Left ventricle myocardium inferior (tissue), 1 donor: Measurements from ENCODE around the gene HIC1. TPM values are rescaled to one million over a fixed set of nuclear protein-coding genes. Genes with fewer than 3 reads are reported as not detected.

Experiments
- DNase-seq: peaks from one replicate; pipeline ENCODE4 v3.0.0-alpha.2; 2020
- H3K27ac ChIP-seq: fragments of 200-600 bp; replicated peaks from 2 replicates; pipeline ENCODE4 v1.8.0; 2021
- H3K27me3 ChIP-seq: fragments of 200-600 bp; 2 replicates; pipeline ENCODE4 v1.8.0; 2021; ENCODE audit warnings: low read depth
- H3K36me3 ChIP-seq: fragments of 200-600 bp; 2 replicates; pipeline ENCODE4 v1.8.0; 2021
- H3K4me1 ChIP-seq: fragments of 200-600 bp; 2 replicates; pipeline ENCODE4 v1.8.0; 2021
- H3K4me3 ChIP-seq: fragments of 200-600 bp; 2 replicates; pipeline ENCODE4 v1.8.0; 2021; ENCODE audit warnings: mild to moderate bottlenecking, moderate library complexity
- H3K9me3 ChIP-seq: fragments of 200-600 bp; replicated peaks from 2 replicates; pipeline ENCODE4 v1.8.0; 2021
- CTCF ChIP-seq: fragments of 200-600 bp; IDR thresholded peaks from 2 replicates; pipeline ENCODE4 v1.8.0; 2021; ENCODE audit warnings: antibody characterized with exemption, mild to moderate bottlenecking, borderline replicate concordance
- intact Hi-C: fragments of 100-400 bp; cut with micrococcal nuclease; formaldehyde crosslinking; loops from one replicate; pipeline ENCODE4 v1.11.0; 2022
- total RNA-seq: library from RNA; stranded (reverse); fragmentation: NEBNext Ultra II Directional; extraction: Animal tissue kit (Norgen Biotek cat#: 25700); gene quantifications from one replicate; pipeline ENCODE4 v1.2.1, GENCODE V29; 2021
- donor health status: DM: no; HTN: yes; CAD: no; lungs with severe emphysema.

The HIC1 gene
- total RNA-seq, 1 donor from 2014 or later: 23.5 TPM

DNA sequence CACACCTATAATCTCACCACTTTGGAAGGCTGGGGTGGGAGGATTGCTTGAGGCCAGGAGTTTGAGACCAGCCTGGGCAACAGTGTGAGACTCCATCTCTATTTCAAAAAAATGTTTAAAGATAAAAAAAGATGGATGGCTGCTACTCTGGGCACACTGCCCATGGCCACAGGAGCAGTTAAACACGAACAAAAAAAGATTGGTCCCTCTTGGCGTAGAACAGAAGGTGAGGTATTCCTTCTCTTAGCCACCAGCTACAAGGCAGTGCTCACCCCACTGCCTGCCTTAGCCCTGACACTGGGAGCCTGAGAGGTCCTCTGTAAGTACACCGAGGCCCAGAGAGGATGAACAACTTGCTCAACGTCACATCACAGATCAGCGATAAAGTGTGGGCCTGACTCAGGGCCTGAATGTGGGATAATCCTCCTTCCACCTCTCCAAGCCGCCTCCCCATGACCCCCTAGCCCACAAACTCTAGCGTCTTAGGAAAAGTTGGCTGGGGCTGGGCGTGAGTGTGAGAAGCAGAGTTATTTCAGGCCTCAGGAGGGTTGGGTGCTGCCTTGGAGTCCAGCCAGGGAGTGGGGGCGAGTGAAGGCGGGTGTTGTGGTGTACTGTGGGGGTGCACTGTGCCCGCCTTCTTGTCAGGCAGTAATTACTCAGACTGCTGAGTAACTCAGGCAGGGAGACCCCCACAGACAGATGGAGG is 27.2 kb upstream of the HIC1 start:
- Histone ChIP-seq H3K9me3 (no peaks in the 10 kb centered on the region), H3K27ac (no peak overlapping the region), H3K36me3 (no peaks in the 10 kb centered on the region), H3K27me3 (peaks cover 55% of the 10 kb centered on the region), H3K4me1 (peaks cover 68% of the 10 kb centered on the region), H3K4me3 (no peak overlapping the region)
- intact Hi-C loops: loop anchor here (10.0 kb wide), 1 partner anchor 113 kb away; no protein-coding TSS in a partner anchor
- no peak for DNase-seq
- TF ChIP-seq CTCF: no peak

DNA sequence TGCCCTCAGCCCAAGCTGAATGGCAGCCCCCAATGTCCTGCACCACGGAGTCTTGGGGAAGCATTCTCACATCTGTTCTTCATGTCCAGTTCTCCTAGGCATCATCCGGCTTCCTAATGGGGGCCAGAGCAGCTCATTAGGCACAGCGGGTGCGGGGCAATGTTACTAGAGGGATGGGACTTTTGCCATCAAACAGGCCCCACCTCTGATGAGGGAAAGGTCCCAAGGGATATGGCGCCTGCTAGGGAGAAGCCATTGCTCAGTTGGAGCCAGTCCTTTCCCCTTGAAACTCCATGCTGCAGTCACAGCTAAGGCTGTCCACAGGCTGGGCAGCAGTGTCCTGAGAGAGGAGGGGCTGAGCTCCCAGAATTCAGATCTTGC is 26.7 kb upstream of the HIC1 start:
- DNase-seq: no peak
- peaks cover 53% of the 10 kb centered on the region for H3K27me3 ChIP-seq
- peaks cover 67% of the 10 kb centered on the region for H3K4me1 ChIP-seq
- intact Hi-C loops: loop anchor here (10.0 kb wide), 1 partner anchor 113 kb away; no protein-coding TSS in a partner anchor
- no peak overlapping the region for H3K4me3 ChIP-seq
- H3K27ac ChIP-seq: no peak overlapping the region
- no peaks in the 10 kb centered on the region for H3K9me3 ChIP-seq
- no peak for TF ChIP-seq CTCF
- no peaks in the 10 kb centered on the region for H3K36me3 ChIP-seq

- intact Hi-C loops: loop anchor here (10.0 kb wide), 1 partner anchor 114 kb away; no protein-coding TSS in a partner anchor
- Histone ChIP-seq H3K4me1 (peaks cover 65% of the 10 kb centered on the region), H3K36me3 (peaks cover 4% of the 10 kb centered on the region), H3K27ac (no peak overlapping the region), H3K4me3 (no peak overlapping the region), H3K9me3 (no peaks in the 10 kb centered on the region), H3K27me3 (peaks cover 52% of the 10 kb centered on the region)
- no peak for DNase-seq
- no peak for TF ChIP-seq CTCF
Measured at GRCh38 chr17:2028737-2029136, 26.2 kb upstream of the HIC1 start.

DNA sequence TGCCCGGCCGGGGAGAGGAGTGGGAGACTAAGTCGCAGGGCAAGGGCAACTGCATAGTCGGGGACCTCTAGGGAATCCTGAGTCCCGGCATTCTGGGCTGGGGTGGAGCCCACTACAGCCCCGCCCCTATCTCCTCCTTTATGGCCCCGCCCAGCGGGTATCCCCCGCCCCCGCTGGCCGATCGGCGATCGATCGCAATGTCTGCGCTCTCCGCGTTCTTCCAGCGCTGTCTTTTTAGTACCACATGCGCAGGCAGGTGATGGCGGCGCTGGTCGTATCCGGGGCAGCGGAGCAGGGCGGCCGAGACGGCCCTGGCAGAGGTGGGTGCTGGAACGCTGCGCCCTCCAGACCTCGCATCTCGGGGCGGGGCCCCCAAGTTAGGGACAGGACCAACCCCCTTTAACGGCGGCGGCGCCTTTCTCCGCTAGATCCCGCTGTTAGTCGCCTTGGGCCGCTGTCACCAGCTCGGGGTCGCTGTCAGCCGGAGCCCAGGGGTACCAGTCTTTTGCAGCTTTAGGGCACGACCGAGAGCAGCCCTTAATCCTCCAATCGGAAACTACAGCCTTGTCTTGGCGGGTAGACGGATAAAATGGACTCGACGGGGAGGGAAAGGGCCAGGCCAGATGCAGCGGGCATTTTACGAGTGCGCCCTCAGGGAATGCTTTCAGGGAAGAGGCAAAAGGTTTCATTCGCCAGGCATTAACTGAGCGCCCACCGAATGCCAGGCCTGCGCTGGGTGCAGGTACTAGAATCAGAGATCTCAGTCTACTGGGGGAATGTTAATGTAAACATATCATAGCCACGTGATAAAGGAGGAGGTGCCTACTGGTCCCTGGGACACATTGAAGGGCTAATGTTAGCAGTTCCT is 24.8 kb upstream of the HIC1 start, which contains the start of gene DPH1:
TSS of gene DPH1 (plus strand) at position 243 of the 868 bp plus-strand sequence. CDS start at position 260, 17 bp downstream.
- Histone ChIP-seq H3K27me3 (peaks cover 38% of the 10 kb centered on the region), H3K27ac (peak within 1 kb of the TSS; percentile 78), H3K36me3 (peaks cover 5% of the 10 kb centered on the region), H3K4me1 (peaks cover 51% of the 10 kb centered on the region), H3K9me3 (no peaks in the 10 kb centered on the region), H3K4me3 (peak within 1 kb of the TSS; percentile 98)
- no peak for TF ChIP-seq CTCF
- intact Hi-C loops: loop anchor here (10.0 kb wide), 1 partner anchor 115 kb away; no protein-coding TSS in a partner anchor
- DNase-seq: peak; percentile 87

- intact Hi-C loops: no loop called here
- DNase-seq: no peak
- Histone ChIP-seq H3K9me3 (no peaks in the 10 kb centered on the region), H3K27ac (peak overlapping the region; percentile 78), H3K36me3 (peaks cover 8% of the 10 kb centered on the region), H3K27me3 (peaks cover 31% of the 10 kb centered on the region), H3K4me3 (peak overlapping the region; percentile 98), H3K4me1 (peaks cover 45% of the 10 kb centered on the region)
- TF ChIP-seq CTCF: peak; percentile 45
Measured at GRCh38 chr17:2030779-2031163, 24.1 kb upstream of the HIC1 start.
